GM23338 (cell line): ENCODE results near the gene RBM22. TPM values are rescaled to one million over a fixed set of nuclear protein-coding genes. Genes with fewer than 3 reads are reported as not detected.
A peak's percentile ranks its signal among the peaks of the same experiment; 100 is the strongest.

ENCODE experiments used
- EZH2 ChIP-seq: fragments of 200-600 bp; sonication (generic); IDR thresholded peaks from one replicate; pipeline ENCODE4 v1.8.0; 2017; ENCODE audit warnings: antibody characterized with exemption, mild to moderate bottlenecking, low read depth; ENCODE audit not compliant: unreplicated experiment
- JUNB ChIP-seq: IDR thresholded peaks from one replicate; pipeline ENCODE4 v1.6.1; 2016; ENCODE audit warnings: antibody characterized with exemption; ENCODE audit not compliant: unreplicated experiment
- STAT1 ChIP-seq: IDR thresholded peaks from one replicate; pipeline ENCODE4 v1.6.1; 2016; ENCODE audit warnings: antibody characterized with exemption; ENCODE audit not compliant: unreplicated experiment
- ZNF331 ChIP-seq: fragments of 250-450 bp; sonication (Bioruptor Pico); IDR thresholded peaks from 2 replicates; pipeline ENCODE4 v1.5.0; 2020; ENCODE audit warnings: low read depth, mild to moderate bottlenecking, moderate library complexity
- polyA plus RNA-seq: library from polyadenylated mRNA; unstranded; fragments of >200 nt; fragmentation: Nextera tagmentation; extraction: Ambion mirVana; gene quantifications from 2 replicates; pipeline ENCODE4 v1.2.1, GENCODE V29; 2016
- total RNA-seq: library from RNA; depleted of rRNA; stranded (reverse); fragments of >200 nt; shearing (Covaris generic); gene quantifications from 2 replicates; pipeline ENCODE4 v1.2.3, GENCODE V29; 2014
- TF ChIP-seq, protein P1 (sequence below): fragments of 250-450 bp; sonication (Bioruptor Pico); IDR thresholded peaks from 2 replicates; pipeline ENCODE4 v1.5.0; 2020; ENCODE audit warnings: mild to moderate bottlenecking, moderate library complexity
- TF ChIP-seq, protein P2 (sequence below): IDR thresholded peaks from 2 replicates; pipeline ENCODE4 v1.6.1; 2016; ENCODE audit warnings: antibody characterized with exemption
- TF ChIP-seq, protein P3 (sequence below), 2 experiments: fragments of 200-600 bp in 1 of 2; sonication (generic) in 1 of 2; conservative IDR thresholded peaks; 2 replicates each; pipeline versions ENCODE4 v1.5.1 to v1.6.1; 2016 to 2017; ENCODE audit warnings: antibody characterized with exemption in 2 of 2, low read depth in 2 of 2, mild to moderate bottlenecking in 2 of 2, moderate library complexity in 1 of 2

The RBM22 gene
- total and polyA plus RNA-seq, 2 experiments from 2014 or later, result 23.4 to 32.3 TPM

DNA sequence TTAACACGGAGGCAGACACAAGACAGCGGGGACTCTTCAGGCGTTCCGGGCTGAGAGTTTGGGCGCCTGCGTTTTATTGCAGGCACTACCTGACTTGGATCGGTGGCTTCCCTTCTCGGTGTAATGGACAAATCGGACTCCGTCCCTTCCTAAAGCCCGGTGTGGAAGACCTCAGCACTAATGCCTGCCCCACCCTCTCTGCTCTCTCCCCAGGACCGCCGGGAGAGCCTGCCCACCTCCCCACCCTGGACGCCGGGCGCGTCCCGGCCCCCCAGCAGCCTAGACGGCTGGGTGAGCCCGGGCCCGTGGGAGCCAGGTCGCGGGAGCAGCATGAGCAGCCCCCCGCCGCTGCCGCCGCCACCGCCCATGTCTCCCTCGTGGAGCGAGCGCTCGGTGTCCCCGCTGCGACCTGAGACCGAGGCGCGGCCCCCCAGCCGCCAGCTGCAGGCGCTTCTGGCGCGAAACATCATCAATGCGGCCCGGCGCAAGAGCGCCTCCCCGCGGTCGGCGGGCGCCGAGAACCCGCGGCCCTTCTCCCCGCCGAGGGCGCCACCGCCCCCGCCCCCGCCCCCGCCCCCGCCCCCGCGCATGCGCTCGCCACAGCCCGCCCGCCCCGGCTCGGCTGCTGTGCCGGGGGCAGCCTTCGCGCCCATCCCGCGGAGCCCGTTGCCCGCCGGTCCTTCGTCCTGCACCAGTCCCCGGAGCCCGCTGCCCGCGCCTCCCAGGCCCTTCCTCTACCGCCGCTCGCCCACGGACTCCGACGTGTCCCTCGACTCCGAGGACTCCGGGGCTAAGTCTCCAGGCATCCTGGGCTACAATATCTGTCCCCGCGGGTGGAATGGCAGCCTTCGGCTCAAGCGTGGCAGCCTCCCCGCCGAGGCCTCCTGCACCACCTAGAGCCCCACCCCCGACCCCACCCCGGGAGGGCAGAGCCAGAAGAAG, 44.4 kb downstream of the RBM22 start (continued):
- TF ChIP-seq, protein P1, sequence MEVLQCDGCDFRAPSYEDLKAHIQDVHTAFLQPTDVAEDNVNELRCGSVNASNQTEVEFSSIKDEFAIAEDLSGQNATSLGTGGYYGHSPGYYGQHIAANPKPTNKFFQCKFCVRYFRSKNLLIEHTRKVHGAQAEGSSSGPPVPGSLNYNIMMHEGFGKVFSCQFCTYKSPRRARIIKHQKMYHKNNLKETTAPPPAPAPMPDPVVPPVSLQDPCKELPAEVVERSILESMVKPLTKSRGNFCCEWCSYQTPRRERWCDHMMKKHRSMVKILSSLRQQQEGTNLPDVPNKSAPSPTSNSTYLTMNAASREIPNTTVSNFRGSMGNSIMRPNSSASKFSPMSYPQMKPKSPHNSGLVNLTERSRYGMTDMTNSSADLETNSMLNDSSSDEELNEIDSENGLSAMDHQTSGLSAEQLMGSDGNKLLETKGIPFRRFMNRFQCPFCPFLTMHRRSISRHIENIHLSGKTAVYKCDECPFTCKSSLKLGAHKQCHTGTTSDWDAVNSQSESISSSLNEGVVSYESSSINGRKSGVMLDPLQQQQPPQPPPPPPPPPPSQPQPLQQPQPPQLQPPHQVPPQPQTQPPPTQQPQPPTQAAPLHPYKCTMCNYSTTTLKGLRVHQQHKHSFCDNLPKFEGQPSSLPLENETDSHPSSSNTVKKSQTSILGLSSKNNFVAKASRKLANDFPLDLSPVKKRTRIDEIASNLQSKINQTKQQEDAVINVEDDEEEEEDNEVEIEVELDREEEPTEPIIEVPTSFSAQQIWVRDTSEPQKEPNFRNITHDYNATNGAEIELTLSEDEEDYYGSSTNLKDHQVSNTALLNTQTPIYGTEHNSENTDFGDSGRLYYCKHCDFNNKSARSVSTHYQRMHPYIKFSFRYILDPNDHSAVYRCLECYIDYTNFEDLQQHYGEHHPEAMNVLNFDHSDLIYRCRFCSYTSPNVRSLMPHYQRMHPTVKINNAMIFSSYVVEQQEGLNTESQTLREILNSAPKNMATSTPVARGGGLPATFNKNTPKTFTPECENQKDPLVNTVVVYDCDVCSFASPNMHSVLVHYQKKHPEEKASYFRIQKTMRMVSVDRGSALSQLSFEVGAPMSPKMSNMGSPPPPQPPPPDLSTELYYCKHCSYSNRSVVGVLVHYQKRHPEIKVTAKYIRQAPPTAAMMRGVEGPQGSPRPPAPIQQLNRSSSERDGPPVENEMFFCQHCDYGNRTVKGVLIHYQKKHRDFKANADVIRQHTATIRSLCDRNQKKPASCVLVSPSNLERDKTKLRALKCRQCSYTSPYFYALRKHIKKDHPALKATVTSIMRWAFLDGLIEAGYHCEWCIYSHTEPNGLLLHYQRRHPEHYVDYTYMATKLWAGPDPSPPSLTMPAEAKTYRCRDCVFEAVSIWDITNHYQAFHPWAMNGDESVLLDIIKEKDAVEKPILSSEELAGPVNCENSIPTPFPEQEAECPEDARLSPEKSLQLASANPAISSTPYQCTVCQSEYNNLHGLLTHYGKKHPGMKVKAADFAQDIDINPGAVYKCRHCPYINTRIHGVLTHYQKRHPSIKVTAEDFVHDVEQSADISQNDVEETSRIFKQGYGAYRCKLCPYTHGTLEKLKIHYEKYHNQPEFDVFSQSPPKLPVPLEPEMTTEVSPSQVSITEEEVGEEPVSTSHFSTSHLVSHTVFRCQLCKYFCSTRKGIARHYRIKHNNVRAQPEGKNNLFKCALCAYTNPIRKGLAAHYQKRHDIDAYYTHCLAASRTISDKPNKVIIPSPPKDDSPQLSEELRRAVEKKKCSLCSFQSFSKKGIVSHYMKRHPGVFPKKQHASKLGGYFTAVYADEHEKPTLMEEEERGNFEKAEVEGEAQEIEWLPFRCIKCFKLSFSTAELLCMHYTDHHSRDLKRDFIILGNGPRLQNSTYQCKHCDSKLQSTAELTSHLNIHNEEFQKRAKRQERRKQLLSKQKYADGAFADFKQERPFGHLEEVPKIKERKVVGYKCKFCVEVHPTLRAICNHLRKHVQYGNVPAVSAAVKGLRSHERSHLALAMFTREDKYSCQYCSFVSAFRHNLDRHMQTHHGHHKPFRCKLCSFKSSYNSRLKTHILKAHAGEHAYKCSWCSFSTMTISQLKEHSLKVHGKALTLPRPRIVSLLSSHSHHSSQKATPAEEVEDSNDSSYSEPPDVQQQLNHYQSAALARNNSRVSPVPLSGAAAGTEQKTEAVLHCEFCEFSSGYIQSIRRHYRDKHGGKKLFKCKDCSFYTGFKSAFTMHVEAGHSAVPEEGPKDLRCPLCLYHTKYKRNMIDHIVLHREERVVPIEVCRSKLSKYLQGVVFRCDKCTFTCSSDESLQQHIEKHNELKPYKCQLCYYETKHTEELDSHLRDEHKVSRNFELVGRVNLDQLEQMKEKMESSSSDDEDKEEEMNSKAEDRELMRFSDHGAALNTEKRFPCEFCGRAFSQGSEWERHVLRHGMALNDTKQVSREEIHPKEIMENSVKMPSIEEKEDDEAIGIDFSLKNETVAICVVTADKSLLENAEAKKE (CRISPR knock-in tag), result no peak
- TF ChIP-seq JUNB (no peak), ZNF331 (CRISPR knock-in tag) (no peak), STAT1 (no peak), EZH2 (no peak)
- TF ChIP-seq, protein P2, sequence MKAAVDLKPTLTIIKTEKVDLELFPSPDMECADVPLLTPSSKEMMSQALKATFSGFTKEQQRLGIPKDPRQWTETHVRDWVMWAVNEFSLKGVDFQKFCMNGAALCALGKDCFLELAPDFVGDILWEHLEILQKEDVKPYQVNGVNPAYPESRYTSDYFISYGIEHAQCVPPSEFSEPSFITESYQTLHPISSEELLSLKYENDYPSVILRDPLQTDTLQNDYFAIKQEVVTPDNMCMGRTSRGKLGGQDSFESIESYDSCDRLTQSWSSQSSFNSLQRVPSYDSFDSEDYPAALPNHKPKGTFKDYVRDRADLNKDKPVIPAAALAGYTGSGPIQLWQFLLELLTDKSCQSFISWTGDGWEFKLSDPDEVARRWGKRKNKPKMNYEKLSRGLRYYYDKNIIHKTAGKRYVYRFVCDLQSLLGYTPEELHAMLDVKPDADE, result no peak
- TF ChIP-seq, protein P3, sequence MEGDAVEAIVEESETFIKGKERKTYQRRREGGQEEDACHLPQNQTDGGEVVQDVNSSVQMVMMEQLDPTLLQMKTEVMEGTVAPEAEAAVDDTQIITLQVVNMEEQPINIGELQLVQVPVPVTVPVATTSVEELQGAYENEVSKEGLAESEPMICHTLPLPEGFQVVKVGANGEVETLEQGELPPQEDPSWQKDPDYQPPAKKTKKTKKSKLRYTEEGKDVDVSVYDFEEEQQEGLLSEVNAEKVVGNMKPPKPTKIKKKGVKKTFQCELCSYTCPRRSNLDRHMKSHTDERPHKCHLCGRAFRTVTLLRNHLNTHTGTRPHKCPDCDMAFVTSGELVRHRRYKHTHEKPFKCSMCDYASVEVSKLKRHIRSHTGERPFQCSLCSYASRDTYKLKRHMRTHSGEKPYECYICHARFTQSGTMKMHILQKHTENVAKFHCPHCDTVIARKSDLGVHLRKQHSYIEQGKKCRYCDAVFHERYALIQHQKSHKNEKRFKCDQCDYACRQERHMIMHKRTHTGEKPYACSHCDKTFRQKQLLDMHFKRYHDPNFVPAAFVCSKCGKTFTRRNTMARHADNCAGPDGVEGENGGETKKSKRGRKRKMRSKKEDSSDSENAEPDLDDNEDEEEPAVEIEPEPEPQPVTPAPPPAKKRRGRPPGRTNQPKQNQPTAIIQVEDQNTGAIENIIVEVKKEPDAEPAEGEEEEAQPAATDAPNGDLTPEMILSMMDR (conservative IDR thresholded peaks at IDR 0.05; ENCODE audit: low read depth in 2 of 2), result peak; percentile 14 to 76; a peak in 2 of 4 replicates
